Ascending aorta (tissue), 2 donors: ENCODE data around the gene DUSP22. TPM values are rescaled to one million over a fixed set of nuclear protein-coding genes. Genes with fewer than 3 reads are reported as not detected.

ENCODE experiments used
- DNase-seq, 2 donors: peaks; one replicate each; pipeline ENCODE4 v3.0.0-alpha.2; 2019; ENCODE audit warnings: low spot score in 2 of 2
- H3K27ac ChIP-seq, 2 donors: fragments of 200-600 bp; sonication (generic); one replicate each; pipeline ENCODE4 v1.5.1; 2016 to 2017; ENCODE audit warnings: mild to moderate bottlenecking in 1 of 2
- H3K27me3 ChIP-seq: fragments of 200-600 bp; sonication (generic); one replicate; pipeline ENCODE4 v1.5.1; 2017
- H3K36me3 ChIP-seq, 2 donors: fragments of 200-600 bp; sonication (generic); one replicate each; pipeline ENCODE4 v1.5.1; 2016
- H3K4me1 ChIP-seq, 2 donors: fragments of 200-600 bp; sonication (generic); one replicate each; pipeline ENCODE4 v1.5.1; 2016 to 2017; ENCODE audit warnings: mild to moderate bottlenecking in 1 of 2
- H3K4me3 ChIP-seq, 2 donors: fragments of 200-600 bp; sonication (generic); one replicate each; pipeline ENCODE4 v1.5.1; 2016 to 2017; ENCODE audit warnings: mild to moderate bottlenecking in 1 of 2
- H3K9me3 ChIP-seq, 2 donors: fragments of 200-600 bp; sonication (generic); one replicate each; pipeline ENCODE4 v1.5.1; 2016
- CTCF ChIP-seq, 3 experiments: fragments of 200-600 bp in 2 of 3; fragments of 450-650 bp in 1 of 3; sonication (generic) in 2 of 3; IDR thresholded peaks; one replicate each; pipeline ENCODE4 v1.5.1; 2016 to 2019; ENCODE audit warnings: antibody characterized with exemption in 3 of 3, mild to moderate bottlenecking in 1 of 3, moderate library complexity in 1 of 3
- intact Hi-C: fragments of 100-400 bp; cut with DNase I; formaldehyde crosslinking; loops from one replicate; pipeline ENCODE4 v1.15.1; 2023
- total RNA-seq: library from RNA; depleted of rRNA; stranded (reverse); fragments of >200 nt; gene quantifications from one replicate; pipeline ENCODE4 v1.1.0, GENCODE V29; 2016

Gene DUSP22
- total RNA-seq, 1 donor from 2014 or later, result 216 TPM

DNA sequence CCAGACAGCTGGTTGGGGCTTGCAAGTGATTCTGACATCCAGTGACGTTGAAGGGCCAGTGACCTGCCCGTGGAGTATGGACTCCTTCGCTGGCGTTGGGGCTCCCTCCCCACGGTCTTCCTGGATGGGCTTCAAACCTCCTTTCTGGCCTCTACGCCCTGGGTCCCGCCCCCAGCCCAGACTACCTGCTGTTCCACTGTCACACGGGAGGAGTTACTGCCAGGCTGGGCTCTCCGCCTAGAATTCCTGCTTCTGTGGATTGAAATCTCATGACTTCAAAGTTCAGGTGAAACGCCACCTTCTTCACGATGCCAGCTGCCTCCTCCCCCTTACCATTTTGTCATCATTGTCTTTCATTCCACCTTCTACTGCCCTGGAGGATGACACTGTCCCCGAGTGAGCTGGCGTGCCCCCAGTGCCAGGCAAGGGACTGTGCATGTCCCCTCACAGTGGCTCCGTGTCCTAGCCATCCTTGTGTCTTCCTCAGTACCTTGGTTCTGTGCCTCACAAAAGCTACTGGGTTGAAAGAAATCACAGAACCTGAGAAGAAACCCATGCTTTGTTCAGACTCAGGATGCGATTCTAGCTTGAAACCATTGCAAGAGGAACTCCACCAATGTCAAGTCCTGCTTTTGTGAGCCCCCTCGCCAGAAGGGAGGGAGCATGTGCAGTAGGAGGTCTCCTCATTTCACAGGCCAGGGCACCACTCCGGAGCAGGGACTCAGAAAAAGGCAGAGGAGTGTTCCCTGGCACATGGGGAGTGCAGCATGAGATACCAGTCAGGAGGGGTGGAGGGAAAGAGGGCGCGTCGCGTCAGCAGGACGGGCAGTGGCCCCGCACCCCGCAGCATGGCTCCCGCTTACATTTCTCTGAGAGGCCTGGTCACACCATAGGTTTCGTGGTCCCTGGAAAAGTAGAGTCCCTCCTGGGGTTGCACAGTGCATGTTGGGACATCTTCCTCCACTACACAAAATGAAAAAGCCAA is 88.2 kb downstream of the DUSP22 start:
- no peak for TF ChIP-seq CTCF (IDR thresholded peaks at IDR 0.05)
- intact Hi-C loops, result no loop called here
- no peak for DNase-seq
- Histone ChIP-seq H3K36me3 (no peaks in the 10 kb centered on the region), H3K4me1 (no peaks in the 10 kb centered on the region), H3K27ac (no peak overlapping the region), H3K9me3 (no peaks in the 10 kb centered on the region), H3K27me3 (no peaks in the 10 kb centered on the region), H3K4me3 (no peak overlapping the region)

DNA sequence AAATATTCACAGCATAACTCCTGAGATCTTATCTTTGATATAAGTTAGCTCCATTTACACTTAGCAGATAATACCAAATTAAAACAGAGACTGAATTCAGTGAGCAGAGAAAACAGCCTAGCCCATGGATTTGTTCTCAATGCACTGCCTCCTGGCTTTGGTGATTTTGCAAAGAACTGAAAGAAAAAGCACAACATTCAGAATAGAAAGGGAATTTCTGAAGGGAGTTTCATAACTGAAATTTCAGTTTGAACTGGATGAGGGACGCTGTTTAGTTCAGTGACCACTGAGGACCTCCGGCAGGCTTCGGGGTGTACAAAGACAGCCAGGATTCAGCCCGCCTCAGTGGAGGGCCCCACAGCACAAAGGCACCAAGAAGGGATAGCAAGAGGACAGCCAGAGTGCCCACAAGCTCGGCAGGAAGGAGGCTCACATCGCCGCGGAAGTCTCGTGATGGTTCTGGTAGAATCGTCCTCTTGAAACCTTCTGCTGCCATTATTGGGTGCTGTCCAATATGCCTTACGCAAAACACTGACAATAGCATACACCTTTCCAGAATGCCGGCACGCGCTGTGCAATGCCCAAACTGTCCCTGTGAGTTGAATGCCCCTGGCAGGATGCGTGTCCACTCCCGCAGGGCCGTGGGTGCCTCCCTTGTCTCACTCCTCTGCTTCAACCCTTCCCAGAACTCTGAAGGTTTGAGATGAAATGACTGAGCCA is 89.6 kb downstream of the DUSP22 start:
- Histone ChIP-seq H3K36me3 (no peaks in the 10 kb centered on the region), H3K4me1 (no peaks in the 10 kb centered on the region), H3K4me3 (no peak overlapping the region), H3K9me3 (no peaks in the 10 kb centered on the region), H3K27ac (no peak overlapping the region), H3K27me3 (no peaks in the 10 kb centered on the region)
- intact Hi-C loops, result no loop called here
- TF ChIP-seq CTCF (IDR thresholded peaks at IDR 0.05), result no peak
- DNase-seq, result peak in 1 of 2 donors; percentile 62

- Histone ChIP-seq H3K4me3 (no peak overlapping the region), H3K36me3 (no peaks in the 10 kb centered on the region), H3K9me3 (no peaks in the 10 kb centered on the region), H3K27ac (no peak overlapping the region), H3K4me1 (no peaks in the 10 kb centered on the region), H3K27me3 (no peaks in the 10 kb centered on the region)
- peak in 1 of 2 donors; percentile 37 for DNase-seq
- intact Hi-C loops, result no loop called here
- TF ChIP-seq CTCF (IDR thresholded peaks at IDR 0.05), result no peak
These were observed 90.9 kb downstream of the DUSP22 start for GRCh38 chr6:382883-383810.

DNA sequence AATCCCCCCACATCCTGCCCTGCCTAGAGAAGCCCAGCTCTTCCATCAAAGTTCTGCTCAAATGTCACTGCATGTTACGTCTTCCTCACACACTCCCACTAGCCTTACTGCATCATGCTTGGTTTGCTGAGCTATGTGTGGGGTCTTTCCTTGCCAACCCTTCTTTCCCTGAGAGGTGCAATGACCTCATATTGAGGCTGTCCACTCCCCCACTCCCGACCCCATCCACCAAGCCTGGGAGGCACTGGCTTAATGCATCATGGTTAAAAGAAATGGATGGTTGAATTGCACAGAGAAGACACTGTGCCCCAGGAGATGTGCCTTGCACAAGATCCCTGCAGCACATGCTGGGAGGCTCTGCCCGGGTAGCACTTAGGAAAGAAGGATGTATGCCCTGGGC is 91.6 kb downstream of the DUSP22 start:
- H3K4me1 ChIP-seq, result no peaks in the 10 kb centered on the region
- no peak for DNase-seq
- H3K4me3 ChIP-seq, result no peak overlapping the region
- no peaks in the 10 kb centered on the region for H3K27me3 ChIP-seq
- TF ChIP-seq CTCF (IDR thresholded peaks at IDR 0.05), result no peak
- H3K27ac ChIP-seq, result no peak overlapping the region
- intact Hi-C loops, result no loop called here
- H3K9me3 ChIP-seq, result no peaks in the 10 kb centered on the region
- no peaks in the 10 kb centered on the region for H3K36me3 ChIP-seq

DNA sequence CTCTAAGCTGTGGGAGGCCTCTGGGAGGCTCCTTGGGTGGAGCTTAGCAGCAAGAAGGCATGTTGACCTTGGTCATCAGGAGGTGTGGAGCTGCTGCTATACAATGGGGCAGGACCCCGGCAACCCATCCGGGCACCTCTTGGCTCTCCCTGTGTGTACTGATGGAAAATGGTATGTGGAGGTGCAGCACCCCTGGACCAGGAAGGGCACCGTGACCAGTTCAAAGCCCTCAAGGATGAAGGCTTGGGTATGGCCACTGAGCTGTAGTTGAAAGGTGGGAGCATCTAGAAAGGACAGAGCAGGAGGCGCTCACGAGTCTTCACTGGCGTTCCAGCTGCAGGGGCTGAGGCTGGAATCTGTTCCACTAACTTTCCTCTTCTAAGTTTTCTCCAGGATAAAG is 92.6 kb downstream of the DUSP22 start:
- no peaks in the 10 kb centered on the region for H3K27me3 ChIP-seq
- H3K4me3 ChIP-seq, result no peak overlapping the region
- H3K9me3 ChIP-seq, result no peaks in the 10 kb centered on the region
- DNase-seq, result no peak
- no peak overlapping the region for H3K27ac ChIP-seq
- no peak for TF ChIP-seq CTCF (IDR thresholded peaks at IDR 0.05)
- no peaks in the 10 kb centered on the region for H3K36me3 ChIP-seq
- no peaks in the 10 kb centered on the region for H3K4me1 ChIP-seq
- intact Hi-C loops, result no loop called here
